H1 (cell line): ENCODE data around the gene GRM8. TPM values are rescaled to one million over a fixed set of nuclear protein-coding genes. Genes with fewer than 3 reads are reported as not detected.

Source experiments
- CTCF ChIA-PET: fragments of 300-600 bp; sonication (Branson Sonifier 250); formaldehyde crosslinking; loops from one replicate; lab custom pipeline; 2021; ENCODE audit not compliant: partially characterized antibody; lab: Charles Lee
- POLR2A ChIA-PET: fragments of 300-600 bp; sonication (Branson Sonifier 250); formaldehyde crosslinking; loops from one replicate; lab custom pipeline; 2021; ENCODE audit warnings: inconsistent platforms; ENCODE audit not compliant: partially characterized antibody; lab: Charles Lee
- DNase-seq, 2 experiments: peaks; one replicate each; pipeline versions ENCODE4 v3.0.0 to v3.0.0-alpha.2; 2010 to 2022; ENCODE audit warnings: low spot score in 2 of 2, low read depth in 1 of 2, mixed read lengths in 1 of 2
- FAIRE-seq: peaks from 2 replicates; lab custom pipeline; 2011; peaks lifted over from hg19 to GRCh38; lab: Jason Lieb, UNC
- H2AFZ ChIP-seq: 2 replicates; pipeline ENCODE4 v1.8.1; 2012; ENCODE audit warnings: low read length, inconsistent platforms
- H2AK5ac ChIP-seq: 2 replicates; pipeline ENCODE4 v1.6.1; 2013; ENCODE audit warnings: low read depth, low read length
- H2BK120ac ChIP-seq: replicated peaks from 2 replicates; pipeline ENCODE3; 2013; ENCODE audit warnings: low read depth, low read length, inconsistent platforms
- H2BK12ac ChIP-seq: 2 replicates; pipeline ENCODE4 v1.6.1; 2013; ENCODE audit warnings: low read depth, low read length
- H2BK15ac ChIP-seq: 2 replicates; pipeline ENCODE4 v1.6.1; 2013; ENCODE audit warnings: low read length
- H2BK20ac ChIP-seq: 2 replicates; pipeline ENCODE4 v1.6.1; 2013; ENCODE audit warnings: low read length
- H2BK5ac ChIP-seq: 2 replicates; pipeline ENCODE4 v1.6.1; 2013; ENCODE audit warnings: low read depth, low read length
- H3K14ac ChIP-seq: 2 replicates; pipeline ENCODE4 v1.6.1; 2013; ENCODE audit warnings: inconsistent platforms; ENCODE audit not compliant: insufficient read length
- H3K18ac ChIP-seq: 2 replicates; pipeline ENCODE4 v1.6.1; 2013; ENCODE audit warnings: low read length; ENCODE audit errors: extremely low read depth
- H3K23ac ChIP-seq: 2 replicates; pipeline ENCODE4 v1.6.1; 2013; ENCODE audit warnings: inconsistent platforms; ENCODE audit not compliant: insufficient read length
- H3K23me2 ChIP-seq: 2 replicates; pipeline ENCODE4 v1.6.1; 2013; ENCODE audit warnings: low read depth, low read length
- H3K27ac ChIP-seq: 2 replicates; pipeline ENCODE4 v1.6.1; 2011; ENCODE audit warnings: low read depth, low read length, inconsistent platforms
- H3K27me3 ChIP-seq, 4 experiments: replicated peaks in 1 of 4; 1 replicate in 1 of 4; 2 replicates in 3 of 4; pipeline versions ENCODE4 v1.6.1 to v1.8.1; 2011 to 2013; ENCODE audit warnings: low read length in 3 of 4, mild to moderate bottlenecking in 3 of 4, inconsistent platforms in 2 of 4, mixed read lengths in 2 of 4, moderate library complexity in 1 of 4; ENCODE audit not compliant: control insufficient read depth in 3 of 4, insufficient read depth in 3 of 4; ENCODE audit errors: extremely low read depth in 1 of 4
- H3K36me3 ChIP-seq, 4 experiments: 2 replicates each; pipeline versions ENCODE4 v1.6.1 to v1.8.1; 2011 to 2013; ENCODE audit warnings: mild to moderate bottlenecking in 4 of 4, low read length in 3 of 4, moderate library complexity in 2 of 4, control low read depth in 1 of 4, inconsistent platforms in 1 of 4; ENCODE audit not compliant: insufficient read depth in 4 of 4, control insufficient read depth in 2 of 4
- H3K4ac ChIP-seq: replicated peaks from 2 replicates; pipeline ENCODE3; 2013; ENCODE audit warnings: low read length, low read depth, mixed read lengths, inconsistent platforms; ENCODE audit not compliant: insufficient read length
- H3K4me1 ChIP-seq, 4 experiments: replicated peaks in 1 of 4; 1 replicate in 1 of 4; 2 replicates in 3 of 4; pipeline versions ENCODE4 v1.6.1 to v1.8.1; 2011 to 2013; ENCODE audit warnings: low read length in 3 of 4, inconsistent platforms in 2 of 4, mixed read lengths in 1 of 4; ENCODE audit not compliant: insufficient read depth in 4 of 4, control insufficient read depth in 3 of 4
- H3K4me2 ChIP-seq, 2 experiments: 2 replicates each; pipeline versions ENCODE4 v1.6.1 to v1.8.1; 2011 to 2013; ENCODE audit warnings: low read depth in 2 of 2, low read length in 2 of 2, control low read depth in 1 of 2, inconsistent platforms in 1 of 2, mild to moderate bottlenecking in 1 of 2; ENCODE audit not compliant: insufficient read depth in 1 of 2
- H3K4me3 ChIP-seq, 4 experiments: fragments of 200-600, 300-600 bp in 1 of 4; sonication (generic), shearing (Covaris generic), sonication (Bioruptor Twin) in 1 of 4; 2 replicates each; pipeline versions ENCODE4 v1.5.1 to v1.8.1; 2011 to 2016; ENCODE audit warnings: low read length in 4 of 4, low read depth in 3 of 4, control low read depth in 2 of 4, inconsistent platforms in 2 of 4, mild to moderate bottlenecking in 2 of 4, mixed read lengths in 1 of 4, moderate library complexity in 1 of 4; ENCODE audit not compliant: insufficient read depth in 2 of 4; ENCODE audit errors: extremely low read depth in 1 of 4
- H3K56ac ChIP-seq: replicated peaks from 2 replicates; pipeline ENCODE3; 2013; ENCODE audit warnings: low read depth, mild to moderate bottlenecking, mixed read lengths, low read length, inconsistent platforms; ENCODE audit not compliant: insufficient read length
- H3K79me1 ChIP-seq: 2 replicates; pipeline ENCODE4 v1.6.1; 2013; ENCODE audit warnings: low read depth, low read length, control low read depth
- H3K79me2 ChIP-seq, 2 experiments: 2 replicates each; pipeline versions ENCODE4 v1.6.1 to v1.8.1; 2012 to 2013; ENCODE audit warnings: low read length in 2 of 2, mild to moderate bottlenecking in 2 of 2, inconsistent platforms in 1 of 2; ENCODE audit not compliant: insufficient read depth in 2 of 2, control insufficient read depth in 1 of 2
- H3K9ac ChIP-seq, 4 experiments: replicated peaks in 1 of 4; 1 replicate in 1 of 4; 2 replicates in 3 of 4; pipeline versions ENCODE4 v1.6.1 to v1.8.1; 2011 to 2013; ENCODE audit warnings: low read depth in 3 of 4, low read length in 3 of 4, control low read depth in 2 of 4, mild to moderate bottlenecking in 2 of 4, moderate library complexity in 2 of 4, inconsistent platforms in 1 of 4; ENCODE audit errors: extremely low read depth in 1 of 4
- H3K9me3 ChIP-seq, 2 experiments: 2 replicates each; pipeline versions ENCODE4 v1.6.1 to v1.8.1; 2012 to 2013; ENCODE audit warnings: mild to moderate bottlenecking in 2 of 2, moderate library complexity in 2 of 2, control low read depth in 1 of 2, inconsistent platforms in 1 of 2, low read depth in 1 of 2, low read length in 1 of 2, mixed read lengths in 1 of 2; ENCODE audit not compliant: insufficient read depth in 2 of 2
- H4K20me1 ChIP-seq, 2 experiments: replicated peaks in 1 of 2; 2 replicates each; pipeline versions ENCODE3 to v1.8.1; 2011 to 2013; ENCODE audit warnings: inconsistent platforms in 2 of 2, low read length in 2 of 2, mild to moderate bottlenecking in 1 of 2; ENCODE audit not compliant: insufficient read depth in 2 of 2, control insufficient read depth in 1 of 2
- H4K5ac ChIP-seq: 2 replicates; pipeline ENCODE4 v1.6.1; 2013; ENCODE audit warnings: low read length, low read depth, mixed read lengths, inconsistent platforms; ENCODE audit not compliant: insufficient read length
- H4K8ac ChIP-seq: 2 replicates; pipeline ENCODE4 v1.8.0; 2013; ENCODE audit warnings: mild to moderate bottlenecking, moderate library complexity, low read length, inconsistent platforms; ENCODE audit not compliant: insufficient read depth; ENCODE audit errors: extremely low read depth
- H4K91ac ChIP-seq: replicated peaks from 2 replicates; pipeline ENCODE3; 2013; ENCODE audit warnings: low read length, mixed read lengths, inconsistent platforms; ENCODE audit not compliant: insufficient read length
- CREB1 ChIP-seq: IDR thresholded peaks from 2 replicates; pipeline ENCODE4 v1.6.1; 2012; ENCODE audit warnings: inconsistent platforms
- SP4 ChIP-seq: IDR thresholded peaks from 2 replicates; pipeline ENCODE4 v1.6.1; 2012; ENCODE audit warnings: low read length, inconsistent platforms
- WGBS, 2 experiments: shearing (Covaris generic) in 1 of 2; methylation state at CpG; one replicate each; pipeline versions ENCODE4 v1.1.6 to v1.1.7; 2013 to 2015; ENCODE audit warnings: low lambda C conversion rate in 2 of 2, mixed read lengths in 2 of 2, inconsistent platforms in 1 of 2, low coverage in 1 of 2, missing lambda C conversion rate in 1 of 2; ENCODE audit not compliant: insufficient replicate concordance in 2 of 2, insufficient coverage in 1 of 2, insufficient read length in 1 of 2; ENCODE audit errors: extremely low coverage in 1 of 2, missing lambda C conversion rate in 1 of 2; 5-methylcytosine and 5-hydroxymethylcytosine counted together
- polyA plus RNA-seq, 7 experiments: library from polyadenylated mRNA; depleted of rRNA in 3 of 7; stranded (reverse) in 5 of 7; unstranded in 2 of 7; fragments of >200 nt in 5 of 7; fragments of 200-250 nt in 2 of 7; gene quantifications; 1 replicate in 5 of 7; 2 replicates in 1 of 7; 4 replicates in 1 of 7; pipeline versions ENCODE4 v1.2.1 to v1.2.3, GENCODE V29; 2011 to 2013; ENCODE audit warnings: missing spikeins in 2 of 7, mixed read lengths in 2 of 7
- total RNA-seq: library from RNA; stranded (reverse); fragmentation: NEBNext Ultra II Directional; extraction: Animal tissue kit (Norgen Biotek cat#: 25700); gene quantifications from 2 replicates; pipeline ENCODE4 v1.2.1, GENCODE V29; 2021

Gene GRM8
- total and polyA plus RNA-seq, 2 of the 8 experiments (the other 6 are each of a cell fraction or from before 2014, with no cell fraction given): 2.6 to 2.8 TPM

- Histone ChIP-seq H2BK120ac (no peak overlapping the region), H3K79me1 (no peaks in the 10 kb centered on the region), H4K8ac (no peak overlapping the region), H2BK12ac (no peak overlapping the region), H3K4me3 (no peak overlapping the region), H3K4me2 (no peak overlapping the region), H2AFZ (no peak overlapping the region), H3K27ac (no peak overlapping the region), H2BK15ac (no peak overlapping the region), H3K23me2 (no peaks in the 10 kb centered on the region), H4K20me1 (no peaks in the 10 kb centered on the region), H4K5ac (no peak overlapping the region), H3K4ac (no peak overlapping the region), H3K9me3 (peaks cover 0 to 4% of the 10 kb centered on the region in 2 experiments; a peak in 1 of 4 replicates), H3K27me3 (no peaks in the 10 kb centered on the region), H2BK5ac (no peak overlapping the region), H3K56ac (no peak overlapping the region), H3K14ac (no peak overlapping the region), H2AK5ac (no peak overlapping the region), H2BK20ac (no peak overlapping the region), H3K79me2 (no peaks in the 10 kb centered on the region), H3K4me1 (no peaks in the 10 kb centered on the region), H3K18ac (no peak overlapping the region), H3K9ac (no peak overlapping the region), H3K36me3 (no peaks in the 10 kb centered on the region; a peak in 1 of 8 replicates), H3K23ac (no peak overlapping the region), H4K91ac (no peak overlapping the region)
- TF ChIP-seq SP4: no peak
- TF ChIP-seq CREB1: no peak
- no peak for DNase-seq
- WGBS, 2 experiments: 93% methylated on average over 3 of the region's 3 CpGs; no CpG with 5 or more reads in 1 of the 2 experiments
- ChIA-PET CTCF (no interaction called here), POLR2A (no interaction called here)
- no peak for FAIRE-seq
Measured at GRCh38 chr7:126483972-126484371, 768.8 kb downstream of the GRM8 start.
